ENCODE measurements around the gene LPCAT4. TPM values are rescaled to one million over a fixed set of nuclear protein-coding genes. Genes with fewer than 3 reads are reported as not detected.

Gene LPCAT4
- total and polyA plus RNA-seq, 9 of the 15 experiments (the other 6 are each of a cell fraction or from before 2014, with no cell fraction given): 7.3 to 34.3 (median 14.4) TPM

GRCh38 chr15:34342737-34343575, 24.0 kb downstream of the LPCAT4 start, which contains the start of the genes NOP10 and NUTM1 (continued):
- TF ChIP-seq HSF4 (CRISPR knock-in tag; IDR thresholded peaks at IDR 0.05; ENCODE audit: borderline replicate concordance) (no peak), HDAC1 (IDR thresholded peaks at IDR 0.05) (peak; percentile 10 to 94; a peak in 2 of 4 replicates), E2F8 (IDR thresholded peaks at IDR 0.05; ENCODE audit: low read depth, partially characterized antibody) (peak; percentile 77), PHB2 (IDR thresholded peaks at IDR 0.05; ENCODE audit: low read depth) (no peak), ZHX1 (conservative IDR thresholded peaks at IDR 0.05; ENCODE audit: low read length) (no peak), TAL1 (IDR thresholded peaks at IDR 0.05) (no peak), PPARD (CRISPR knock-in tag; IDR thresholded peaks at IDR 0.05) (no peak), ZC3H8 (IDR thresholded peaks at IDR 0.05) (no peak), HDAC6 (IDR thresholded peaks at IDR 0.05; ENCODE audit: low read depth, low read length) (no peak), ZNF280B (CRISPR knock-in tag; IDR thresholded peaks at IDR 0.05) (no peak), HES1 (IDR thresholded peaks at IDR 0.05; ENCODE audit: low read depth) (no peak)

Data from K562 (cell line).